IMR-90 (cell line): ENCODE results near the gene CDH2. TPM values are rescaled to one million over a fixed set of nuclear protein-coding genes. Genes with fewer than 3 reads are reported as not detected.
A peak's percentile ranks its signal among the peaks of the same experiment; 100 is the strongest.

Source experiments
- ATAC-seq: fragments of 200-7000 bp; cut with Tn5 transposase; 2 replicates; pipeline ENCODE4 v1.9.1; 2020; ENCODE audit warnings: low read depth, mild to moderate bottlenecking, moderate library complexity
- BruUV-seq: library from RNA; stranded (reverse); fragments of 400-500 nt; replicated peaks from 2 replicates; lab custom pipeline; 2021; lab: Mats Ljungman, UMichigan
- CTCF ChIA-PET: fragments of 300-600 bp; formaldehyde crosslinking; extraction: SDS; loops from one replicate; lab custom pipeline; 2021; ENCODE audit warnings: antibody characterized with exemption; lab: Yijun Ruan, JAX
- POLR2A ChIA-PET: fragments of 300-600 bp; sonication (Branson Sonifier 250); formaldehyde crosslinking; loops from one replicate; lab custom pipeline; 2022; ENCODE audit warnings: antibody characterized with exemption; ENCODE audit not compliant: unreplicated experiment; lab: Charles Lee
- DNase-seq: peaks from one replicate; pipeline ENCODE4 v3.0.0; 2013
- H2AFZ ChIP-seq: replicated peaks from 2 replicates; pipeline ENCODE3; 2013; ENCODE audit warnings: low read length, mild to moderate bottlenecking; ENCODE audit not compliant: poor library complexity
- H2AK5ac ChIP-seq: 2 replicates; pipeline ENCODE4 v1.6.1; 2013; ENCODE audit warnings: low read depth, low read length, inconsistent platforms
- H2AK9ac ChIP-seq: replicated peaks from 2 replicates; pipeline ENCODE3; 2013; ENCODE audit warnings: mild to moderate bottlenecking, low read depth, low read length, moderate library complexity; ENCODE audit not compliant: poor library complexity
- H2BK120ac ChIP-seq: 2 replicates; pipeline ENCODE4 v1.6.1; 2013; ENCODE audit warnings: low read depth, low read length, inconsistent platforms
- H2BK15ac ChIP-seq: 3 replicates; pipeline ENCODE4 v1.6.1; 2013; ENCODE audit warnings: low read depth, low read length, inconsistent platforms
- H2BK20ac ChIP-seq: 2 replicates; pipeline ENCODE4 v1.6.1; 2013; ENCODE audit warnings: low read depth, mild to moderate bottlenecking, inconsistent platforms, low read length, moderate library complexity
- H2BK5ac ChIP-seq: 2 replicates; pipeline ENCODE4 v1.6.1; 2013; ENCODE audit warnings: mild to moderate bottlenecking, low read depth, low read length, inconsistent platforms; ENCODE audit not compliant: poor library complexity, severe bottlenecking
- H3K14ac ChIP-seq: replicated peaks from 2 replicates; pipeline ENCODE4 v1.6.1; 2013; ENCODE audit warnings: low read depth, low read length, inconsistent platforms
- H3K18ac ChIP-seq: 2 replicates; pipeline ENCODE4 v1.6.1; 2013; ENCODE audit warnings: low read depth, low read length, control low read depth
- H3K23ac ChIP-seq: 2 replicates; pipeline ENCODE4 v1.6.1; 2013; ENCODE audit warnings: low read depth, low read length, inconsistent platforms
- H3K27ac ChIP-seq: 2 replicates; pipeline ENCODE4 v1.5.1; 2013; ENCODE audit warnings: mild to moderate bottlenecking, control low read depth, low read length; ENCODE audit not compliant: insufficient read depth
- H3K27me3 ChIP-seq: 2 replicates; pipeline ENCODE4 v1.6.1; 2013; ENCODE audit warnings: low read length; ENCODE audit not compliant: control insufficient read depth, insufficient read depth
- H3K36me3 ChIP-seq: 2 replicates; pipeline ENCODE4 v1.6.1; 2013; ENCODE audit warnings: low read length, mixed read lengths; ENCODE audit not compliant: control insufficient read depth, insufficient read depth
- H3K4ac ChIP-seq: 2 replicates; pipeline ENCODE4 v1.6.1; 2013; ENCODE audit warnings: low read depth, low read length, inconsistent platforms
- H3K4me1 ChIP-seq: 2 replicates; pipeline ENCODE4 v1.6.1; 2013; ENCODE audit warnings: low read length, mixed read lengths; ENCODE audit not compliant: control insufficient read depth, insufficient read depth
- H3K4me2 ChIP-seq: 2 replicates; pipeline ENCODE4 v1.6.1; 2013; ENCODE audit warnings: low read depth, mild to moderate bottlenecking, control low read depth, low read length, moderate library complexity
- H3K4me3 ChIP-seq: 2 replicates; pipeline ENCODE4 v1.5.1; 2013; ENCODE audit warnings: low read depth, mild to moderate bottlenecking, control low read depth, low read length, moderate library complexity; ENCODE audit not compliant: insufficient read depth
- H3K56ac ChIP-seq: 2 replicates; pipeline ENCODE4 v1.6.1; 2013; ENCODE audit warnings: low read length, inconsistent platforms; ENCODE audit not compliant: insufficient read depth; ENCODE audit errors: extremely low read depth
- H3K79me1 ChIP-seq, 2 experiments: 2 replicates each; pipeline ENCODE4 v1.6.1; 2013; ENCODE audit warnings: low read length in 2 of 2, inconsistent platforms in 1 of 2, low read depth in 1 of 2
- H3K9ac ChIP-seq: 2 replicates; pipeline ENCODE4 v1.6.1; 2013; ENCODE audit warnings: low read depth, low read length, control low read depth
- H3K9me1 ChIP-seq: 2 replicates; pipeline ENCODE4 v1.6.1; 2013; ENCODE audit warnings: low read length, inconsistent platforms; ENCODE audit not compliant: insufficient read depth
- H3K9me3 ChIP-seq: 2 replicates; pipeline ENCODE4 v1.6.1; 2013; ENCODE audit warnings: low read length; ENCODE audit not compliant: control insufficient read depth, insufficient read depth
- H4K20me1 ChIP-seq: 2 replicates; pipeline ENCODE4 v1.6.1; 2013; ENCODE audit warnings: low read length, inconsistent platforms; ENCODE audit not compliant: insufficient read depth
- H4K5ac ChIP-seq: 2 replicates; pipeline ENCODE4 v1.6.1; 2013; ENCODE audit warnings: mild to moderate bottlenecking, low read depth, low read length, control low read depth
- H4K8ac ChIP-seq, 2 experiments: 2 replicates each; pipeline ENCODE4 v1.6.1; 2013; ENCODE audit warnings: low read depth in 2 of 2, low read length in 2 of 2, control low read depth in 1 of 2, inconsistent platforms in 1 of 2
- H4K91ac ChIP-seq: 2 replicates; pipeline ENCODE4 v1.6.1; 2013; ENCODE audit warnings: low read depth, low read length, inconsistent platforms; ENCODE audit not compliant: insufficient read depth
- BHLHE40 ChIP-seq: fragments of 150-350 bp; IDR thresholded peaks from 2 replicates; pipeline ENCODE4 v1.6.1; 2016; ENCODE audit warnings: mild to moderate bottlenecking, low read depth, low read length
- CHD1 ChIP-seq: IDR thresholded peaks from 2 replicates; pipeline ENCODE4 v1.6.1; 2012; ENCODE audit warnings: low read depth, low read length, improper control_type of control experiment
- CTCF ChIP-seq: conservative IDR thresholded peaks from 2 replicates; pipeline ENCODE4 v1.5.1; 2012; ENCODE audit warnings: mild to moderate bottlenecking, low read depth, low read length, improper control_type of control experiment
- ELK1 ChIP-seq: fragments of 150-350 bp; IDR thresholded peaks from 2 replicates; pipeline ENCODE4 v1.6.1; 2016; ENCODE audit warnings: low read depth, mild to moderate bottlenecking, low read length, moderate library complexity, borderline replicate concordance
- FOS ChIP-seq: fragments of 150-350 bp; IDR thresholded peaks from 2 replicates; pipeline ENCODE4 v1.6.1; 2016; ENCODE audit warnings: low read depth, low read length
- MXI1 ChIP-seq: IDR thresholded peaks from 2 replicates; pipeline ENCODE4 v1.6.1; 2012; ENCODE audit warnings: low read depth, mild to moderate bottlenecking, low read length, moderate library complexity, borderline replicate concordance
- RAD21 ChIP-seq: IDR thresholded peaks from 2 replicates; pipeline ENCODE4 v1.6.1; 2012; ENCODE audit warnings: low read length, improper control_type of control experiment
- RCOR1 ChIP-seq: IDR thresholded peaks from 2 replicates; pipeline ENCODE4 v1.6.1; 2012; ENCODE audit warnings: mild to moderate bottlenecking, low read length, improper control_type of control experiment; ENCODE audit not compliant: insufficient replicate concordance
- SMC3 ChIP-seq: fragments of 150-350 bp; IDR thresholded peaks from 2 replicates; pipeline ENCODE4 v1.6.1; 2016; ENCODE audit warnings: low read depth, mild to moderate bottlenecking, antibody characterized with exemption, low read length, moderate library complexity
- USF2 ChIP-seq: fragments of 150-350 bp; IDR thresholded peaks from 2 replicates; pipeline ENCODE4 v1.6.1; 2017; ENCODE audit warnings: mild to moderate bottlenecking, antibody characterized with exemption, low read length, low read depth
- WGBS, 2 experiments: methylation state at CpG; one replicate each; pipeline versions ENCODE4 v1.1.5 to v1.1.7; 2013; ENCODE audit warnings: missing lambda C conversion rate in 2 of 2; ENCODE audit not compliant: insufficient read length in 1 of 2; ENCODE audit errors: extremely low coverage in 2 of 2; 5-methylcytosine and 5-hydroxymethylcytosine counted together
- dilution Hi-C: fragments of 300-500 bp; cut with HindIII; formaldehyde crosslinking; loops from one replicate; pipeline ENCODE4 v1.14.3; 2018; ENCODE audit warnings: low sequenced_read_pairs; ENCODE audit not compliant: unreplicated experiment
- in situ Hi-C: fragments of 300-500 bp; cut with MboI; formaldehyde crosslinking; loops from 3 replicates; pipeline ENCODE4 v1.14.3; 2019; ENCODE audit warnings: low sequenced_read_pairs, inconsistent platforms, mixed read lengths
- intact Hi-C: fragments of 100-400 bp; cut with micrococcal nuclease; formaldehyde crosslinking; loops from 2 replicates; pipeline ENCODE4 v1.10.0; 2022
- polyA plus RNA-seq, 3 experiments: library from polyadenylated mRNA; depleted of rRNA; stranded (reverse); fragments of >200 nt; gene quantifications; 2 replicates each; pipeline ENCODE4 v1.2.3, GENCODE V29; 2012; ENCODE audit warnings: low replicate concordance in 1 of 3
- total RNA-seq: library from RNA; depleted of rRNA; stranded (reverse); fragments of >200 nt; gene quantifications from 2 replicates; pipeline ENCODE4 v1.2.3, GENCODE V29; 2012

CDH2 gene
- total and polyA plus RNA-seq, 2 of the 4 experiments (the other 2 are of a cell fraction): 55.6 to 111 TPM

GRCh38 chr18:27921392-27921791, 255.5 kb downstream of the CDH2 start:
- Histone ChIP-seq H2BK20ac (peak overlapping the region; percentile 60; the same call in 1 of the 2 replicates), H3K4me2 (no peak overlapping the region), H2AK9ac (peak overlapping the region; percentile 18), H2AK5ac (no peak overlapping the region), H3K9ac (no peak overlapping the region), H3K18ac (no peak overlapping the region), H2BK15ac (no peak overlapping the region), H3K4ac (0 out of 2 replicates have a peak overlapping the region, but pooled peaks have one; percentile 38), H3K79me1 (no peaks in the 10 kb centered on the region), H3K27me3 (no peaks in the 10 kb centered on the region), H3K4me1 (no peaks in the 10 kb centered on the region), H4K5ac (no peak overlapping the region), H3K36me3 (no peaks in the 10 kb centered on the region), H4K91ac (no peak overlapping the region), H3K27ac (no peak overlapping the region), H2BK5ac (no peak overlapping the region), H2AFZ (peak overlapping the region; percentile 53), H3K9me1 (no peaks in the 10 kb centered on the region), H2BK120ac (no peak overlapping the region), H3K4me3 (no peak overlapping the region), H4K8ac (no peak overlapping the region), H3K14ac (0 out of 2 replicates have a peak overlapping the region, but pooled peaks have one; percentile 35), H4K20me1 (no peaks in the 10 kb centered on the region), H3K9me3 (no peaks in the 10 kb centered on the region), H3K23ac (no peak overlapping the region), H3K56ac (no peak overlapping the region)
- intact Hi-C loops (no loop called here), in situ Hi-C loops (no loop called here), dilution Hi-C loops (no loop called here)
- ATAC-seq (no peak), DNase-seq (no peak)
- POLR2A ChIA-PET: no interaction called here
- CTCF ChIA-PET: no interaction called here
- 94% methylated on average over 6 of the region's 8 CpGs; no CpG with 5 or more reads in 1 of the 2 experiments for WGBS, 2 experiments
- TF ChIP-seq CTCF (no peak), SMC3 (no peak), BHLHE40 (no peak), USF2 (no peak), RAD21 (no peak), RCOR1 (no peak), ELK1 (no peak), FOS (no peak), MXI1 (no peak), CHD1 (no peak)
- no TSS peak for BruUV-seq
